Brain pericyte (primary cell): ENCODE results near the gene TRIM39.

Source experiments
- DNase-seq: peaks from one replicate; pipeline ENCODE4 v3.0.0-alpha.2; 2012; ENCODE audit warnings: low read depth, low spot score

The TRIM39 gene

GRCh38 chr6:30327232-30327746 lies 562 bp downstream of the TRIM39 start:
- peak; percentile 51 for DNase-seq

GRCh38 chr6:30328397-30328796 lies 1.7 kb downstream of the TRIM39 start:
- DNase-seq, result no peak

- DNase-seq, result no peak
Observed at GRCh38 chr6:30329331-30329730, 2.6 kb downstream of the TRIM39 start.

GRCh38 chr6:30331981-30332380 lies 5.3 kb downstream of the TRIM39 start:
- no peak for DNase-seq

GRCh38 chr6:30334075-30334783 lies 7.5 kb downstream of the TRIM39 start:
- no peak for DNase-seq

- DNase-seq, result no peak
Observed at GRCh38 chr6:30340589-30341054, 13.9 kb downstream of the TRIM39 start.

- no peak for DNase-seq
Observed at GRCh38 chr6:30341218-30341617, 14.5 kb downstream of the TRIM39 start.

GRCh38 chr6:30341728-30342127 lies 15.0 kb downstream of the TRIM39 start:
- DNase-seq, result no peak

- DNase-seq, result no peak
Observed at GRCh38 chr6:30344191-30344867, 17.6 kb downstream of the TRIM39 start.

GRCh38 chr6:30344868-30345671 lies 18.3 kb downstream of the TRIM39 start, which contains the start of gene RPP21:
TSS of gene RPP21 (plus strand) at chr6:30345156. CDS start at chr6:30345172, 16 bp downstream.
- DNase-seq, result peak; percentile 59

GRCh38 chr6:30345852-30346251 lies 19.1 kb downstream of the TRIM39 start:
- DNase-seq, result no peak

GRCh38 chr6:30348957-30349356 lies 22.2 kb downstream of the TRIM39 start:
- no peak for DNase-seq

- no peak for DNase-seq
Observed at GRCh38 chr6:30349421-30350177, 22.9 kb downstream of the TRIM39 start.

- no peak for DNase-seq
Observed at GRCh38 chr6:30350524-30350923, 23.8 kb downstream of the TRIM39 start.

- DNase-seq, result no peak
Observed at GRCh38 chr6:30352550-30352949, 25.8 kb downstream of the TRIM39 start.

- no peak for DNase-seq
Observed at GRCh38 chr6:30355281-30355680, 28.6 kb downstream of the TRIM39 start.

- no peak for DNase-seq
Observed at GRCh38 chr6:30356536-30356935, 29.8 kb downstream of the TRIM39 start.

GRCh38 chr6:30357678-30358540 lies 31.2 kb downstream of the TRIM39 start:
- peak; percentile 32 for DNase-seq

GRCh38 chr6:30359276-30359675 lies 32.5 kb downstream of the TRIM39 start:
- DNase-seq, result no peak

- DNase-seq, result no peak
Observed at GRCh38 chr6:30360139-30360538, 33.4 kb downstream of the TRIM39 start.
